ENCODE data around the gene CIAPIN1.

The CIAPIN1 gene

DNA sequence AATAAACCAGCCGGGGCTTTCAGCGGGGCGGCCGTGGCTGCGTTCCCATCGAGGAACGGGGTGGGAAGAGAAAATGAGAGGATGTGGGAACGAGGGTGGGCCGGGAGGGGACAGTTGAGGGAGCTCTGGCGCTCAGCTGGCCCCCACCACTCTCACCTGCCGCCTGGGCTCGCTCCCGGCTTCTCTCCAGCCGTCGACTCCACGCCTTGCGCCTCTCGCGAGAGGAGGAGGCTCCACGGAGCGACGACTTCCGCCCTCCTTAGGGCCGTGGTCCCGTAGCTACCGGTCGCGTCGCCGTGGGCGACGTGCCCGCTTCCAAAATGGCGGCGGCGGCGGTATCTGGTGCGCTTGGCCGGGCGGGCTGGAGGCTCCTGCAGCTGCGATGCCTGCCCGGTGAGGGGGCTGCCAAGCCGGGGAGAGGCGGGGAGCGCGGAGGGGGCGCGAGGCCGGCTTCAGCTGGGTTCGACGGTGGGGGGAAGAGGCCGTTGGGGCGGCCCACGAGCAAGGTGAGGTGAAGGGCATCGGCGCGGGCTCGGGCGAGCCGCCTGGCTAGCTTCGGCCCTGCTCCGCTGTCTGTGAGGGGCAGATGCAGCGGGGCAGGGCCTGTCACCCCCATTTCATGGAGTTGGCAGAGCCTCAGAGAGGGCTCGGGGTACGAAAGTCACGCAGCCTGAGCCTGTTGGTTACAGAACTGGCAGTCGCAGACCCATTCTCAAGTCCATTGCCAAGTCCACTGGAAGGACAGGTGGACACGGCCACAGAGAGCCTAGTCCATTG, at the start of gene CIAPIN1, which contains the start of gene COQ9:
CIAPIN1 (minus strand) TSS at position 200 of the 777 bp plus-strand sequence. CDS start 6,457 bp downstream, outside the sequence.
COQ9 (plus strand) TSS at position 294 of the 777 bp plus-strand sequence; CDS start at position 321, 27 bp downstream.
- DNase-seq (ENCODE audit: low spot score), result peak; percentile 89

DNA sequence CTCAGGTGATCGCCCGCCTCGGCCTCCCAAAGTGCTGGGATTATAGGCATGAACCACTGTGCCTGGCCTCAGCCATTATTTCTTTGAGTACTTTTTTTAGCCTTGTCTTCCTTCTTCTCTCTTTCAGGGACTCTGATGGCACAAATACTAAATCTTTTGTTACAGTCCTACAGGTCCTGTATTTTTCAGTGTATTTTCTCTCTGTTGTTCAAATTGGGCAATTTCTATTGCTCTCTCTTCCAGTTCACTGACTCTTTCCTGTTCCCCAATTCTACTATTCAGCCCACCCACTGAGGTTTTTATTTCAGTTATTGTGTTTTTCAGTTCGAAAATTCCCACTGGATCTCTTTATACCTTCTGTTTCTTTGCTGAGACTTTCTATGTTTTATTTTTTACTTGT, 46.6 kb upstream of the CIAPIN1 start:
- DNase-seq (ENCODE audit: low spot score), result no peak

DNA sequence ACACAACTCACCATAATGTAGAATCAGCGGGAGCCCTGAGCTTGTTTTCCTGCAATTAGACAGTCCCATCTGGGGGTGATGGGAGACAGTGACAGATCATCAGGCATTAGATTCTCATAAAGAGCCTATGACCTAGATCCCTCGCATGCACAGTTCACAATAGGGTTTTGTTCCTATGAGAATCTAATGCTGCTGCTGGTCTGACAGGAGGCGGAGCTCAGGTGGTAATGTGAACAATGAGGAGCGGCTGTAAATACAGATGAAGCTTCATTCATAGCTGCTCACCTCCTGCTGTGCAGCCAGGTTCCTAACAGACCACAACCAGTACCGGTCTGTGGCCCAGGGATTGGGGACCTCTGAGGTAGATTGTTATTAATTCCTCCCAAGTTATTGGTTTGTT, 42.0 kb upstream of the CIAPIN1 start:
- DNase-seq (ENCODE audit: low spot score), result no peak

DNA sequence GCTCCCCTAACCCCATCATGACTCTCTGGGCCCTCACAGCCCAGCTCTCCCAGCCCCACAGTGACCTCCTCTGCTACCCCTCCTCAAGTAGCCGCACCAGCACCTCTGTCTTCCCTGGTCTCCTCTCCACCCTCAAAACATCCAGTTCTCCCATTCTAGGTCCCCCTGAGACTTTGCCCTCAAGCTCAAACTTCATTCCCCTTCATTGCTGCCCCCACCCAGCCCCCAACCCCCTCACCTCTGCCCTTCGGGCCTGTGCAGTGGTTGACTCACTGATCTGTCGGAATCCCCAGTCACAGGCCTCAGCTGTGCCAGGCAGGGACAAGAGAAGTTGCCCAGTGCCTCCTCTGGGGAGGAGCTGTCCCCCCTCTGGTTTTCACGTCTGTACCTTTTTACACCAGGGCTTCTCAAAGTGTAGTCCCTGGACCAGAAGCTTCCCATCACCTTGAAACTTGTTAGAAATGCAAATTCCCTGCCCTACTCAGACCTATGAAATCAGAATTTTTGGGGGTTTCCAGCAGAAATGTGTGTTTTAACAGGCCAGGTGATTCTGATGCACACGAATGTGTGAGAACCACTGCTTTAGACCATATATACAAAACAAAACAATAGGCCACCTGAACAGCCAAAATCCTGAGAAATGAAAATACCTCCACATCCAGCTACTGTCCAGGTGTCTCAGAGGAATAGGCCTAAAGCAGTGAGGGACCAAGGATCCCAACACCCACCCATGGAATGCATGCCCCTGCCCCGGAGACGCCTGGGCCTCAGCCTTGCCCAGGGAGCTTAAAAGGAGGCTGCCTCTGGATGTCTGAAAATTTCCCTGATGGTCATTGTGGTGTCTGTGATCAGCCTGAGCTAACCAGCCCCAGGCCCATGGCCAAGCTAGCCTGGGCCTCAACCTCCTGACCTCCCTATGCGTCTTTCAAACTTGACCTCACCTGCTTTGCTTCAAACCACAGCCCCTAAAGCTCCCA, 40.0 kb upstream of the CIAPIN1 start:
- no peak for DNase-seq (ENCODE audit: low spot score)

DNA sequence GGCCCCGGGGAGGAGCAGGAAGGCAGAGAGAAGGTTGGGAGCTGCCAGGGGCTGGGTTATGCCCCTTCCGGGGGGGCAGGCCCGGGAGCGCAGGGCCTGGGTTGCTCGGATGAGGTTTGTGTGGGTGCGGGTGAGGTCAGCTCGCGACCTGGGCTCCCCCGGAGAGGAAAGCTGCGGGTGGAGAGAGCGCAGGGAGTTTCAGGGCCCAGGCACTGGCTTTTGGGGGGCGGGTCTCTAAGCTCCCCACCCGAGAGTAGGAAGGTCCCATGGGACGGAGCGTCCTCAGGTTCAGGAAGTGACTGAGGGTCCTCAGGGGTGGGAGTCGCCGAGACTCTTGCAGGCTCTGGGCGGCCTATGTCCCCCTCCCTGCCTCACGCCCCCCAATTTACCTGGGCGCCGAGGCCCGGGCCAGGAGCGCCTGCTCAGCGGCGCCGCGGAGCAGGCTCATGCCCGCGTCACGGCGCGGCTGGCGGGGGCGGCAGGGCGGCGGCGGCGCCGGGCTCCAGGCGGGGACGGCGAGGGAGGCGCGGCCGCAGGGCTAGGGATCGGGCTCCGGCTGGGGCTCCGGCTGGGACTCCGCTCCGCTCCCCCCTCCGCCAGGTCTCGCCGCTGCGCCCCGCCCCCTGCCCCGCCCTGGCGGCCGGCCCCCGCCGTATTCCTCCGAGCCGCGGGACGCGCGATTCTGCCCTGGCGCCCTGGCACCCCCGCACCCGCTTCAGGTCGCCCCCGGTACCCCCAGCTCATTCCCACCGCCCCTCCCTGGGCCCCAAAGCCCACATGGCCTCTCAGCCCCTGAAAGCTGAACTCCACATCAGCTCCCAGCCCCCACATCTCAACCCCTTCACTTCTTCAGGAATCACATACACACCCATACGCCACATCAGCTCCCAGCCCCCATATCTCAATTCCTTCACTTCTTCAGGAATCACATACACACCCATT, 39.0 kb upstream of the CIAPIN1 start, which contains the start of gene DOK4:
DOK4 (minus strand) TSS at position 578 of the 942 bp plus-strand sequence. CDS start 6,986 bp downstream, outside the sequence.
- DNase-seq (ENCODE audit: low spot score), result peak; percentile 72

DNA sequence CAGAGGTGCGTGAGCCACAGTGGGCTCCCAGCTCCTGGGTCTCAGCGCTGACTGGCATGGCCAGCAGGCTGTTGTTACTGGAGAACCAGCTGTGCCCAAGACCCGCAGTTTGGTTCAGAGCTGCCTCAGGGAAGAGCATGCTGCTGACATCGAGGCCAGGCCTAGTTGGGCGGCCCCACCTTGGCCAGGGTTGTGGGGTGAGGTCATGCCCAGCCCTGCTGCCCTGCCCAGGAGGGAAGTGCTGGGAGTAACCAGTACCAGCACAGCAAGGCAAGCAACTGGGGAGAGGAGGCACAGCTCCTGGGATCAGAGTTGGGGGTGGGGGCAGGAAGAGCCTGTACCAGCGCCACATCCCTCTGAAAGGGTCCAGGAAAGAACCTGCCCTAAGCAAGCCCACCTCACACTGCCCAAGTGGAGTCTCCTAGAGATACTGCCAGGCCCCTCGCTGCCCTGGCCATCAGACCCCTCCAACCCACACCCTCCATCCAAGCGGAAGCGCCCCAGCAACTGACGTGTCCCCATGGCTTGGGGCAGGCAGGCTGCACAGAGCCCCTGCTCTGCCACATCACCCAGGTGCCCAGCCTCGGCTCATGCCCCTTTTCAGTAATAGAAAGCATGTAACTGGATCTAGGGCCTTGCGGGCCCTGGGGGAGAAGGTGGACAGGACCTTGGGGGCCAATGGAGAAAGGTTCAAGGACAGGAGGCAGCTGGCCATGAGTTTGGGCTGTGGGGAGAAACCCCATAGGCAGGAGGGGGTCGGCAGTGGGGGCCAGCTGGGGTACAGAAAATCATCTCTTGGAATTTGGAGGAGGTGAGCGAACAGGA, 38.1 kb upstream of the CIAPIN1 start:
- DNase-seq (ENCODE audit: low spot score), result no peak

DNA sequence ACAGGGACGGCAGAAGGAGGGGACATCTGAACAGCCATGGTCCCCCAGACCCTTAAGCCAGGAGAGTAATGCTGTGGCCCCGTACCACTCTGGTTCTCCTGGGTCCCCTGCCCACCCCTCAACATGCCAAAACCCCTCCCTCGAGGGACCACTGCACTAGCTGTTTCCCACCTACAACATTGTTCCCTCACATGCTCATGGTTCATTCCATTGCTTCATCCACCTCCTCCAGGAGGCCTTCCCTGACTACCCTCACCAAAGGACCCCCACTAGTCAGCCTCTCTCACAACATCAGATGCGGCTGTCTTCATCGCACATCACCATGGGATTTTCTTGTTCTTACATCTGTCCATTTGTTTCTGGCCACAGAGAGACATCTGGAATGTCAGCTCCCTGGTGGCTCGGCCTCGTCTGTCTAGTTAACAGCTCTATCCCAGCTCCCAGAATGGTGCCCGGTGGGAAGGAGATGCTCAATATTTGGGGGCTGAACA, 37.4 kb upstream of the CIAPIN1 start:
- no peak for DNase-seq (ENCODE audit: low spot score)

DNA sequence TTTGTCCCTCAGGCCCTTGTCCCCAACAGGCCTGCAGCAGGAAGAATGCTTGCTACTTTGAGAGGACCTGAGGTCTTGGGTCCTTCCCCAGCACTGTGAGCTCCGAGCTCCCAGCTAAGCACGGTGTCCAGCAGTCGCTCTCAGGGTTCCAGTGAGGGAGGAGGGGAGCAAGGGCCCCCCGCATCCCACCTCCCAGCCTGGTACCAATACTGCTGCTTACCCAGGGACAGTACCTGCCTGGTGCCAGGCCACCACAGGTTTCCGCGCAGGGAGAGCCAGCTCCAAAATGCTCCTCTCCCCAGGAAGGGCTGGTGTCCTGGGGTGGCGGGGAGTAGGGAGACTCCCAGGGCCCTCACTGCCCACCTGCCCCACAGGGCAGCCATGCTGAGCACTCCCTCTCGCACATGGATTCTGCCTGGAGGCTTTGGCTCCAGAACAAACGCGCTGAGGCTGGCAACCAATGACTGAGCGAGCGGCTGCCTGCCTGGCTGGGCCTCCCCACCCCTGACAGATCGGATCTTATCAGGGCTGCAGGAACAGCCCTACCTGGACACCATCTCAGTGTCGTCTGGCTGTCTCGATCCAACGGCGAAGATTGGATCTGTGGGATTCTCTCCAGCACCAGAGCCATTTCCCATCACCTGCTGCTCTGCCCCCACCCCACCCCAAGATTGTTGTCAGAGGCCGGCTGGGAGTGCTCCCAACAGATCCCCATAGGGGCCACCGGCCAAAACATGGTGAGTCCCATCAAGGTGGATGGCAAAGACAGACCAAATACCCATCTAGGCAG, 36.7 kb upstream of the CIAPIN1 start:
- no peak for DNase-seq (ENCODE audit: low spot score)

DNA sequence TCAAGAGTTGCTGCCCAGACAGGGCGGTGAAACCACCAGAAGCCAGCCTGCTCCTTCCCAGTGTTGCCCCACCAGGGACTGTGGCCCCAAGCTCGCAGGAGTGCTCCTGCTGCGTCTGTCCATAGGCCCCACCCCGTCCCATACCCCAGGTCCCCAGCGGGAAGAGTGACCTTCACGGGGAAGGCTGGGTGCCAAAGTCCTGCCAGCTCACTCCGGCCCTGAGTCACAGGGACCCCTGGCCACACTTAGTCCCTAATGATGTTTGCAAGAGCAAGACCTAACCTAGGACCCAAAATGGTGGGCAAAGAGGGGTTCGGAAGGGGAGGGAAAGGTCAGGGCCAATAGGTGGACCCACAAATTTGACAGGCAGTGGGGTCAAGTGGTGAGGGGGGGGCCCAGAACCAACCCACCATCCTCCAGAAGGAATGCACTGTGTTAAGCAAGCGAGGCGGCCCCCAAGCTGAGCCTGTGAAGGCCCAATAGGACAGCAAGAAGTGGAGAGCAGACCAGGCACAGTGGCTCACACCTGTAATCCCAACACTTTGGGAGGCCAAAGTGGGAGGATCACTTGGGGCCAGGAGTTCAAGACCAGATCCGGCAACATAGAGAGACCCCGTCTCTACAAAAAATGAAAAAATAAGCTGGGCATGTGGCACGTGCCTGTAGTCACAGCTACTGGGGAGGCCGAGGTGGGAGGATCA, 35.8 kb upstream of the CIAPIN1 start:
- no peak for DNase-seq (ENCODE audit: low spot score)

DNA sequence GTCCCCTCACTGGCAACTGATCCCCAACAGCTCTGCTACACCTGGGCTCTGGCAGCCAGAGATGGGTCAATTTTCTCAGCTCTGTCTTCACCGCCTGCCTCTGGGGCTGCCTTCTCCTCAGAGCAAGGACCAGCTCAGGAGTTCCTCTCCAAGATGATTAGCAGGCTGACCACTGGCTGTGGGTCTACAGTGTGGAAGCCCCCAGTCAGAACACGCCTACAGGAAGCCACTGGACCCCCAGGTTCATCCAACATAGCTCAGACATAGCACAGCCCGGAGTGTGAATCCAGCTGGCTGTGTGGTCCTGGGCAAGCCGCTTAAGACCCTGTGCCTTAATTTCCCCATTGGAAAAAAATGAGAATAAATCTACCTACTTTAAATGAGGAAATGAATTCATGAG, 34.2 kb upstream of the CIAPIN1 start:
- DNase-seq (ENCODE audit: low spot score), result no peak

DNA sequence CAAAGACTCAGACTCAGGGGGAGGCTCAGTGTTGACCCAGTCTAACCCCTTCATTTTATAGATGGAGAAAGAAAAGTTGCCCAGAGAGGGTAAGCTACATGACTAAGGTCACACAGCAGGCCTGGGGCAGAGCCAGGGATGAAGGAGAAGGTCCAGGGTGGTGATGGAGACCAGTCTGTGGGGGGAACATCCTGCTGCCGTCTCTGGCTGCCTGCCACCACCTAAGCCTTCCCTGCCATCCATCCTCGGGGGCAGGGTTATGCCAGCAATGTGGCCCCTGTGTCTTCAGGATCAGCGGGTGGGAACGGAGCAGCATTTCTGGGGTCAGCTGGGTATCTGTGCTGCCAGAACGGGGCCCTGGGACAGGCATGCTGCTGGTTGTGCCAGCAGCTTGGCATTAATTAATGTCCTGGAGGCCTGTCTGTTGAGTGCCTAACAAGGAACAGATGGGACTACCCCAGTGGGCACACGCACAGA, 33.6 kb upstream of the CIAPIN1 start:
- DNase-seq (ENCODE audit: low spot score), result no peak

DNA sequence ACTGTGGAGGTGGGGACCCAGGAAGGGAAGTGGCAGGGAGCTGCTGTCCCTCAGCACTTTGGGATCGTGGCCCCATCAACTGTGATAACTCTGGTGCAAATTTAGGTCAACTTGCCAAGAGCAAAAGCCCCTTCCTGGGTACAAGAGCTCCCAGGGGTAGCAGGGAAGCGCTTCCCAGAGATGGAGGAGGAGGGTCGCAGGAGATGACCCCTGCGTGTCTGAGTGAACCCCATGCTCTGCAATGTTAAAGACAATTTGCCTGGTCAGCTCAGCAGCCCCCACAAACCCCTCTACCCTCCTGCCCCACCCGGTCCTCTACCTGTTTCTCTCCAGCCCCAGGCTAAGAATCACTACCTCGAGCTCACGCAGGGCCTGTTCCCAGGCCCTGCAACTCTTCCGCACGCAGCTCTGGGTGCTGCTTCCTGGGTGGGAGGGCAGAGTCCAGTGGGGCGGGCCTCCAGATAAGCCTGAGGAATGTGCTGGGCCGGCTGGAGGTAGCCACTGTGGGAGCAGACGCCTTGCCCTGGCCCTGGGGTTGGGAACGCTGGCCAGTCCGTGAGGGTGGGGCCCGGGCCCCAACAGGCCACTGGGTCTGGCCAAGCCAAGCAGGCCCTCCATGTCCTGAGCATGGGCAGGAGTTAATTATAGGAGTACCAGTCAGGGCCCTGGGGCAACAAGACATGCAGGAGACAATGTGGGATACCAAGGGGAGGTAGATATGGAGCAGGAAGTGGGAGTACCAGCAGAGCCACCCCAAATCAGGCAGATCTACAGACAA, 33.0 kb upstream of the CIAPIN1 start:
- no peak for DNase-seq (ENCODE audit: low spot score)

DNA sequence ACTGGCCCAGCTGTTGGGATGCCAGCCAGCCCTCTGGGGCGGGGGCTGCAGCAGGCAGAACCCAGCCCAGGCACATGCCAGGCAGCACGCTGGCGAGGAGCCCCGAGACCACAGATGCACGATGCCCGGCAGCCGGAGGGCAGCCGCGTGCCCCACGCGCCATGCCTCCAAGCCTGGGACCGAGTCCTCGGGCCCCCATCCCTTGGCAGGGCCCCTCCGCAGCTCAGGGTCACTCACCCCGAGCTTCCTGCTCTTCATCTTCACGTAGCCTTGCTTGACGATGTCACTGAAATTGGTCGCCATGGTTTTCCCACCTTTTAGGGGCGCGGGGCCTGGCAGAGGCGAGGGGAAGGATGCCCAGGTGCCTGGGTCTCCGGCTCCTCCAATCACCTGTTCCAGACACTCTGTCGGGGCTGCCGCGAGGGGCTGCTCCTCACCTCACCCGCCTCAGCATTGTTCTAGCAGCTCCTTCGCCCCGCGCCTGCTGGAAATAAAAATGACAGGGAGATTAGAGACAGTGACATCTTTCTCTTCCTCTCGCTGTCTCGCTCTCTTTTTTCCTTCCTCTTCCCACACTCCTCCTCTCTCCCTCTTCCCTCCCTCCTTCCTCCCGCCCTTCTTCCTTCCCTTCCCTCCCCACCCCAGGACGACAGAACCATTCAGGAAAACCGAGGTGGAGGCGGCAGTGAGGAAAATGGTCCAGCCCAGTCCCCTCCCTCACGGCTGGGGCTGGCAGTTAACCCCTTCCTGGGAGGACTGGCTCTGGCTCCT, 32.2 kb upstream of the CIAPIN1 start:
- DNase-seq (ENCODE audit: low spot score), result no peak

DNA sequence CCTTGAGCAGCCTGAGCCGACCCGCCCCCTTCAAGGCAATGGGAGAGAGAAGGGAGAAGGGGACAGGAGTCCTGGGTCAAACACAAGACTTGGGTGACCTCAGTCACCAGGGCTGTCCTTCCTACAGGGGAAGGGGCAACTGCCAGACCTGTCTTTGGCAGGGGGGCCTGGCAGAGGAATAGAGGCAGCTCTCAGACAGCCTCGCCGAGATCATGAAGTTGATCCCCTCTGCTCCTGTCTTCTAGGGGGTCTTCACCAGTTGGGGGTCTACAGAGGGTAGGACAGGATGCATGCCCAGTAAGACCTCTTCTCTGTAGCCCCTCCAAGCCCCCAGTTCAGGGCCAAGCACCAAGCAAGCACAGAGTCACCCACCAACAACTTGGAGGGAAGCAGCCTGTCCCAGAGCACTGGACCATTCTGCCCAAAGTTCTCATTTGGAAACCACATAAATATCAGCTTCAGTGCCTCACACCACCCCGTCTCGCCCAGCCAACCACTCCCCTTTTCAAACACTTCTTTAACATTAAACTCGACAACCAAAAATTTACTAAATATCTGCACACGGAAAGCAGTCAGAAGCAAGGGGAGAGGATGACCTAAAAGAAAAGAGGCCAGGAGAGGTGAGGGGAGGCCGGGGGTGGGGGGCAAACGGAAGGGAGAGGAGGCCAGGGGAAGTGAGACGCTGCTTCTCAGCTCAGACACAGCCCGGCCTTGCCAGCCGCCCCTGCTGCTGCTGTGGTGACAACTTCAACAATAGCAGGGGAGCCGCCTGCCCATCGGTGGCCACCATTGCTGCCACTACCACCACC, 31.4 kb upstream of the CIAPIN1 start:
- DNase-seq (ENCODE audit: low spot score), result no peak

DNA sequence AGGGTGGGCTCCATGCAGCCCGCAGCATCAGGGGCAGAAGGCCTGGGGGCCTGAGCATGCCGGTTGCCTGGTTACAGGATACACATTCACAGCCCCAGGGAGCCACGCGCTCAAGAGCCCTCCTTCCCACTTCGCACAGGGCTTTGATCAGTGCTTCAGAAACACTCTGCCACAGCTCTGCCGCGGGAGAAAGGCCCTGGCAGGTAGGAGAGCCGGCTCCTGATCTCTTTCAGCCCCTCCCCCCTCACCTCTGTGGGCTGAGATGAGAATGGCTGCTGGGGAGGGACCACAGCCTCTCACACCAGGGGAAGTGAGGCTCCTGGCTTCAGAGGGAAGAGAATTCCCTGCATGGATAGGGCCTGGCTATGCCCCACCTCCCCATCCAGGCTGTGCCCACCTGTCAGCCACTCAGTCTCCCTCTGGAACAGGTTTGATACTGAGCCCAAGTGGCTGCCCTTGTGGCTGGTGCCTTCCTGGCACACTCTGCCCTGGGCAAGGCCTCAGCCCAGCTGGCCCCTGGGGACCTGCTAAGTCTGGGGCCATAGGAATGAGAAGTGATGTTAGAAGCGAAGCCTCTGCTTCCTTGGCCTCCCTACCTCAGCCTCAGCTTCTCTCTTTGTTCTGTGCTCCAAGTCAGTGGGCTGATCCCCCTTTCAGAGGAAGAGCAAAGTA, 30.5 kb upstream of the CIAPIN1 start:
- no peak for DNase-seq (ENCODE audit: low spot score)
